RKO (cell line): Measurements from ENCODE around the gene DLGAP4.

Source experiments
- DNase-seq: peaks from one replicate; pipeline ENCODE4 v3.0.0-alpha.2; 2016; ENCODE audit warnings: low spot score

The DLGAP4 gene

DNA sequence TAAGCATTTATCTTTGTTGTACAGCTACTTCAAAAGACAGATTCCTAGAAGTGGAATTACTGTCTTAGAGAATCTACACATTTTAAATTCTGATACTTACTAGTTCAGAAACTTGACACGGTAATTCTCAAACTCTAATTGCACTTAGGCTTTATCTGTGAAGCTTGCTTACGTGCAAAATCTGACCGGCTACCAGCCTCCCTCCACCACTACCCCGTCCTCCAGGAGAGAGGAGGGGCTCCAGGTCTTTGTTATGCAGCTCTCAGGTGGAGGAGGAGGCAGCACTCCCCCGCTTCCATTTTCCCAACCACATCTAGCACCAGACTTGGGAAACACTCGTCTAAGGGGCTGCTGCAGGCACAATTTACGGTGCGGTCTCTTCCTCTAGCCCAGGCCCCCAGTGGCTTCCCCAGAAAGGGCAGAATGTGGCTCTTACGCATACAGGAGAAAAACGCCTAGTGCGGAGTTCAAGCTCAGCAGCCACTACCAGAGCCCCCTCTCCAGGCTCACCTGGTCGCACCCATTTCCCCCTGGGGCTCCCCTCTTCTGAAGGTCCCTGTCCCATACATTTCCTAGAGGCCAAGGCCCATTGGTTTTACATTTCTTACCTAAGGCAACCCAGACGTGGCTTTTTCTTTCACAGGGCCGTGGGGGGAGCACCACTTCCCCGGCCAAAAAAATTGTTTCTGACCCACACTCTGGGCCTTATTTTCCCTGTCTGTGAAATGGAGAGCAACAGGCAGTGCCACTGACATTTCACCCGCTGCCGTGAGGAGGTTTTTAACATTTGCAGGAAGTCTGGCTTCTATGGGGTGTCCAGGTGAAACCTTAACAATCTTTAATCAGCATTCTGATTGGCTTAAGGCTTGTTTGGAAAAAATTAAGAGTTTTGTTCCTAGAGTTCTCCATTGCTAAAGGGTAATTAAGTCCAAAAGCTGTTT lies 265.7 kb downstream of the DLGAP4 start:
- DNase-seq = no peak

DNA sequence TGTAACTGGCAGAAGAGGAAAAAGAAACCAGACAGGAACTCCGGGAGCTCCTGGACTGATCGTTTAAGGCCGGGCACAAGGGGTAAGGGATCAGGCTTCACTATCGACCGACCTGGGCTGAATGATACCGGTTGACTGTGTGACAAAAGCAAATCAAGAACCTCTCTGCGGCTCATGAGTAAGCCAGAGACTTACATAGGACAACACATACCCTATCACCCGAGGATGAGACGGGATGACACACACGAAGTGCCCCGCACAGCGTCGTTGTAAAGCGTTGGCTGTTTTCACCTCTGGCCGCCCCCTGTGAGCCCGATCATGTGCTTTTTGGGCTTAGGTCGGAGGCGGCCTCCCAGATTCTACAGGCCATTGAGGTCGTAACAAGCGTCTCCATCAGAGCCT lies 266.6 kb downstream of the DLGAP4 start:
- peak; percentile 62 for DNase-seq

DNA sequence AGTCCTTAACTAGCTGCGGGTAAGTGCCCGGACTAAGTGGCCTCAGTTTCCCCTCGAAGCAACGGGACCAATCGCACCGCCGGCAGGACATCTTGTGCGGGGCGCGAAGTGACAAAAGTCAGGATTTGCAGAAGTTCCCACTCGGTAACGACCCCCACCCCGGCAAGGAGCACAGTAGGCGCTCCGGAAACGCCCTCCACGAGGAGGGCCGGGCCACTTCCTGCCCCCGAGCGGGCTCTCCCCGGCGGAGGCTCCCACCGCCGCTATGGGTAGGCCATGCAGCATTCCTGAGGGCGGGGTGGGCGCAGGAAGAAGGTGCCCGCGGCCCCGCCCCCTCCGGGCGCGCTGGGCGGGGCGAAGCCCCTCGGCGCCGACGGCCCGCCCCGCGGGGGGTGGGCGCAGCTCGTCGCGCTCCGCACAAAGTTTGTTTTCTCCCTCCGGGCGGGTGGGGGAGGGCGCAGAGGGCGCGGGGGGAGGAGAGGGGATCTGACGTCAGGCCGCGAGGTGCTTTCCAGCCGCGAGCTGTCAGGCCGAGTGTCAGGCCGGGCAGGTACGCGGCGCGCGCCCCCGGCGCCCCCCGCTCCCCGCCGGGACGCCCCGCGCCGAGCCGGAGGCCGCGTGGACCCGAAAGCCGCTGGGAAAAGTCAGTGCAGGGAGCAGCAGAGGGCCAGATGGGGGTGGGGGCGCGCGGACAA lies 267.1 kb downstream of the DLGAP4 start, which contains the start of gene TGIF2:
Gene TGIF2 (plus strand): TSS at position 495 of the 695 bp plus-strand sequence. CDS start 5,178 bp downstream, outside the sequence.
- peak; percentile 85 for DNase-seq

DNA sequence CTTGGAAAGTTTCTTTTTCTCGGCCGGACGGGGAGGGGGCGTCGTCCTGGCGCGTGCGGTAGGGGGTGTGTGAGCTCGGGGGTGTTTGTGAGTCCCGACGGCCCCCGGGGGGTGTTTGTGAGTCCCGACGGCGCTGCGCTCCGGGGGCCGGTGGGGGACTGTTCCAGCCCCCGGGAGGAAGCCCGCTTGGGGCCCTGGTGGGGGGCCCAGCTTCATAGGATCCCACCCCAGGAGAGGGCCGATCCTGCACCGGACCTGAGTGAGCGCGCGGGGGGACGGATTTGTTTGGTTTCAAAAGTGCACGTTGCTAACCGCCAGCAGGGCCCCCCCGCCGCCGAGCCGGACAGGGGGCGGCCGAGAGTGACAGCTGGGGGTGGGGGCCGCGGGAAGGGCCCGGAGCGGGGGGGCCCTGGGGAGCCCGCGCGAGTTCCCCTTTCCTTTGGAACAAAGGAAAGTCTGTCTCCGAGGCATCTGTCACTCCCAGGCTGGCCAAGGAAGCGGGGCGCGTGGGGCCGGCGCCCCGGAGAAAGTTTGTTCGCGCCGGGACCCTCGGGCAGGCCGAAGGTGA lies 267.7 kb downstream of the DLGAP4 start:
- peak; percentile 21 for DNase-seq

DNA sequence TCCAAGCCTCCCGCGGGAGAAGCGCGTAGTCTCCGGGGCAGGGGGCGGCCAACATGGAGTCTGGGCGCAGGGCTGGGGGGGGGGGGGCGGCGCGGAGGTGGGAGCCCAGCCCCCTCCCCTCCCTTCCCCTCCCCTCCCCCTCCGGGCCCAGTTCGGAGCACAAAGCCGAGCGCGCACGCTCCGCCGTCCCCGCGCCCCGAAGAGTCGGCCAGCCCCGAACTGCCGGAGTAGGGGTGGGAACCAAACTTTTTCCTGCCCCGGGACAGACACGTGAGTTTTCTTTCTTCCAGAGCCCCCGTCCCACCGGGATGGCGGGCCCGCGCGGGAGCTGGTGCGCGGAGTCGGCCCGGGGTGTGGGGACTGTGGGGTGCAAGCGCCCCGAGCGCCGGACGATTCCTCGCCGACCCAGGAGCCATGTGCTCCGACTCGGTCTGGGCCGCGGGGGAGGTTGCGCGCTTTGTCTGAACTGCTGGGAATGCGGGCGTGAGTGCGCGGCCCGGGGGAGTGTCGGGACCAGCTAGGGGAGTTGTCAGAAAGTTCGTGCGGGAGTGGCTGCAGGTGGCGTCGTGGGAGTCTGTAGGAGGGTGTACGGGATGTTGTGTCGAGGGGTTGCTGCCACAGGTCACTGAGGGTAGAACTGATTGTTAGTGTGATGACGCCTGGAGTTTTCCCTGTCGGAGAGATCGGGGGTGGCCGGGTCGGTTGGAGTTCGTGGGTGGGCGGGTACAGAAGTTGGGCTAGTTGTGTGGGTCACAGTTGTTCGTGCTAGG lies 268.4 kb downstream of the DLGAP4 start:
- DNase-seq = peak; percentile 65

DNA sequence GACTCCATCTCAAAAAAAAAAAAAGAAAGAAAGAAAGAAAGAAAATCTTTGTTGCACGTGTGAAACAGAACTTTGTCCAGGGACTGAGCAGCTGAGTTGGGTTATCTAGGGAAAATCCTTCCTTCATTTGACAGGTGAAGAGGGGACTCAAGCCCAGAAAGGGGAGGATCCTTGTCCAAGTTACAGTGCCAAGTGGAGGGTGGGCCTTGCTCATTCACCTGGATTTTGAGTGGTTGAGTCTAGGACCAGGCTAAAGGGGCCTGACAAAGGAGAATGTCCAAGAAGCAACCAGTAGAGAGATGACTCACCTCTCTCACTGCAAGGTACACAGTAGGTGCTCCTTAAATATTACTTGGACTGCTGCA lies 269.9 kb downstream of the DLGAP4 start:
- no peak for DNase-seq
